ENCODE results near the gene MXRA7.

MXRA7 gene

GRCh38 chr17:76659928-76660655 lies 50.7 kb downstream of the MXRA7 start (continued):
- TF ChIP-seq ZNF449 (tag by site-specific recombination; IDR thresholded peaks at IDR 0.05) (peak; percentile 56; the same call in 1 of the 2 replicates), ZNF16 (tag by site-specific recombination; IDR thresholded peaks at IDR 0.05; ENCODE audit: low read depth) (no peak), GLIS2 (tag by site-specific recombination; IDR thresholded peaks at IDR 0.05) (0 out of 2 replicates have a peak, but pooled peaks have one; percentile 21), ZNF132 (tag by site-specific recombination; IDR thresholded peaks at IDR 0.05; ENCODE audit: borderline replicate concordance) (no peak), ZNF488 (tag by site-specific recombination; IDR thresholded peaks at IDR 0.05) (peak; percentile 99), WT1 (tag by site-specific recombination; IDR thresholded peaks at IDR 0.05) (peak; percentile 54), ZNF670 (tag by site-specific recombination; IDR thresholded peaks at IDR 0.05; ENCODE audit: low read depth) (no peak), KLF17 (tag by site-specific recombination; IDR thresholded peaks at IDR 0.05) (peak; percentile 82), ZNF560 (tag by site-specific recombination; IDR thresholded peaks at IDR 0.05; ENCODE audit: borderline replicate concordance) (no peak), ZNF239 (tag by site-specific recombination; IDR thresholded peaks at IDR 0.05) (no peak), ZNF324 (tag by site-specific recombination; IDR thresholded peaks at IDR 0.05) (0 out of 2 replicates have a peak, but pooled peaks have one; percentile 32), KLF7 (tag by site-specific recombination; IDR thresholded peaks at IDR 0.05; ENCODE audit: borderline replicate concordance) (peak; percentile 50; the same call in 1 of the 2 replicates), ZNF639 (tag by site-specific recombination; IDR thresholded peaks at IDR 0.05) (0 out of 2 replicates have a peak, but pooled peaks have one; percentile 59), ZNF335 (tag by site-specific recombination; conservative IDR thresholded peaks at IDR 0.05) (peak; percentile 55; the same call in 1 of the 2 replicates), GLIS1 (tag by site-specific recombination; IDR thresholded peaks at IDR 0.05) (peak; percentile 38; the same call in 1 of the 2 replicates), HIC1 (tag by site-specific recombination; IDR thresholded peaks at IDR 0.05) (no peak), KLF10 (tag by site-specific recombination; IDR thresholded peaks at IDR 0.05) (peak; percentile 73), ZNF174 (tag by site-specific recombination; IDR thresholded peaks at IDR 0.05) (no peak), ZNF302 (tag by site-specific recombination; IDR thresholded peaks at IDR 0.05; ENCODE audit: low read depth) (no peak), HOXC10 (CRISPR knock-in tag; IDR thresholded peaks at IDR 0.05) (no peak), ZSCAN23 (tag by site-specific recombination; IDR thresholded peaks at IDR 0.05) (peak; percentile 47; the same call in 1 of the 2 replicates)
- TF ChIP-seq, protein P1, sequence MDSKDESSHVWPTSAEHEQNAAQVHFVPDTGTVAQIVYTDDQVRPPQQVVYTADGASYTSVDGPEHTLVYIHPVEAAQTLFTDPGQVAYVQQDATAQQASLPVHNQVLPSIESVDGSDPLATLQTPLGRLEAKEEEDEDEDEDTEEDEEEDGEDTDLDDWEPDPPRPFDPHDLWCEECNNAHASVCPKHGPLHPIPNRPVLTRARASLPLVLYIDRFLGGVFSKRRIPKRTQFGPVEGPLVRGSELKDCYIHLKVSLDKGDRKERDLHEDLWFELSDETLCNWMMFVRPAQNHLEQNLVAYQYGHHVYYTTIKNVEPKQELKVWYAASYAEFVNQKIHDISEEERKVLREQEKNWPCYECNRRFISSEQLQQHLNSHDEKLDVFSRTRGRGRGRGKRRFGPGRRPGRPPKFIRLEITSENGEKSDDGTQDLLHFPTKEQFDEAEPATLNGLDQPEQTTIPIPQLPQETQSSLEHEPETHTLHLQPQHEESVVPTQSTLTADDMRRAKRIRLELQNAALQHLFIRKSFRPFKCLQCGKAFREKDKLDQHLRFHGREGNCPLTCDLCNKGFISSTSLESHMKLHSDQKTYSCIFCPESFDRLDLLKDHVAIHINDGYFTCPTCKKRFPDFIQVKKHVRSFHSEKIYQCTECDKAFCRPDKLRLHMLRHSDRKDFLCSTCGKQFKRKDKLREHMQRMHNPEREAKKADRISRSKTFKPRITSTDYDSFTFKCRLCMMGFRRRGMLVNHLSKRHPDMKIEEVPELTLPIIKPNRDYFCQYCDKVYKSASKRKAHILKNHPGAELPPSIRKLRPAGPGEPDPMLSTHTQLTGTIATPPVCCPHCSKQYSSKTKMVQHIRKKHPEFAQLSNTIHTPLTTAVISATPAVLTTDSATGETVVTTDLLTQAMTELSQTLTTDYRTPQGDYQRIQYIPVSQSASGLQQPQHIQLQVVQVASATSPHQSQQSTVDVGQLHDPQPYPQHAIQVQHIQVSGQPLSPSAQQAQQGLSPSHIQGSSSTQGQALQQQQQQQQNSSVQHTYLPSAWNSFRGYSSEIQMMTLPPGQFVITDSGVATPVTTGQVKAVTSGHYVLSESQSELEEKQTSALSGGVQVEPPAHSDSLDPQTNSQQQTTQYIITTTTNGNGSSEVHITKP (tag by site-specific recombination; IDR thresholded peaks at IDR 0.05) = peak; percentile 97
- TF ChIP-seq, protein P2, sequence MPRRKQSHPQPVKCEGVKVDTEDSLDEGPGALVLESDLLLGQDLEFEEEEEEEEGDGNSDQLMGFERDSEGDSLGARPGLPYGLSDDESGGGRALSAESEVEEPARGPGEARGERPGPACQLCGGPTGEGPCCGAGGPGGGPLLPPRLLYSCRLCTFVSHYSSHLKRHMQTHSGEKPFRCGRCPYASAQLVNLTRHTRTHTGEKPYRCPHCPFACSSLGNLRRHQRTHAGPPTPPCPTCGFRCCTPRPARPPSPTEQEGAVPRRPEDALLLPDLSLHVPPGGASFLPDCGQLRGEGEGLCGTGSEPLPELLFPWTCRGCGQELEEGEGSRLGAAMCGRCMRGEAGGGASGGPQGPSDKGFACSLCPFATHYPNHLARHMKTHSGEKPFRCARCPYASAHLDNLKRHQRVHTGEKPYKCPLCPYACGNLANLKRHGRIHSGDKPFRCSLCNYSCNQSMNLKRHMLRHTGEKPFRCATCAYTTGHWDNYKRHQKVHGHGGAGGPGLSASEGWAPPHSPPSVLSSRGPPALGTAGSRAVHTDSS (tag by site-specific recombination; IDR thresholded peaks at IDR 0.05) = no peak

Data from HEK293 (cell line).